Measurements from ENCODE around the gene ATXN7L1. TPM values are rescaled to one million over a fixed set of nuclear protein-coding genes. Genes with fewer than 3 reads are reported as not detected.

ATXN7L1 gene
- total RNA-seq, 2 experiments from 2014 or later, result 0.59 TPM; not detected in 1

DNA sequence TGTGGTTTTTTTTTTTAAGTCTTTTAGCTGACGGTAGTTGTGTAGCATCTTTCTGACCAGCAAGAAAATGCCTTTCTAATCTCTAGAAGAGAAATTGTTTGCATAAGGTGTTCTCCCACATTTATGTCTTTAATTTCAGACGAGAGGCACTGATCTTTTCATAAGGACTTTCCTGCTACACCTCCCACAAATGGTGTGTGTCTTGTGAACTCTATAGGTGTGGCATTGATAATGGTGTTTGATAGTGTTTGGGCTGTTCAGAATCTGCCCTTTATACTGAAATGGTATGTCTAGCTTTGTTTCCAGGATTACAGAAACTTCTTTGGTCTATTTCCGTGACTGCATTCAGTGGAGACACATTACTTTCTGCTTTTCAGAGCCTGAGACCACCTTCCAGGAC is 21.6 kb upstream of the ATXN7L1 start:
- Histone ChIP-seq H3K4me1 (ENCODE audit: insufficient read depth, low read length, poor library complexity, severe bottlenecking) (no peaks in the 10 kb centered on the region), H3K79me2 (ENCODE audit: insufficient read depth, low read depth, low read length) (no peaks in the 10 kb centered on the region), H3K27ac (ENCODE audit: low read depth, low read length, poor library complexity, severe bottlenecking) (no peak overlapping the region), H4K20me1 (ENCODE audit: insufficient read depth, low read length) (no peaks in the 10 kb centered on the region), H3K36me3 (ENCODE audit: insufficient read depth, low read length) (no peaks in the 10 kb centered on the region), H3K4me3 (ENCODE audit: low read depth, low read length, poor library complexity, severe bottlenecking) (no peak overlapping the region), H3K9me3 (ENCODE audit: low read length) (no peaks in the 10 kb centered on the region), H3K9me2 (ENCODE audit: insufficient read depth, low read length) (no peaks in the 10 kb centered on the region), H2AFZ (ENCODE audit: low read length) (no peak overlapping the region), H3K4me2 (ENCODE audit: low read length) (no peak overlapping the region)
- ChIA-PET POLR2A (no interaction called here), CTCF (ENCODE audit: unreplicated experiment) (no interaction called here)
- intact Hi-C loops (cut with micrococcal nuclease; ENCODE audit: unreplicated experiment), result no loop called here
- TF ChIP-seq CTCF (conservative IDR thresholded peaks at IDR 0.05; ENCODE audit: low read length), result no peak
- no peak for TF ChIP-seq EZH2phosphoT487 (IDR thresholded peaks at IDR 0.05; ENCODE audit: borderline replicate concordance, low read depth, low read length)
- no peak for DNase-seq (ENCODE audit: low spot score)
- BruUV-seq (replicated peaks), result no TSS peak

DNA sequence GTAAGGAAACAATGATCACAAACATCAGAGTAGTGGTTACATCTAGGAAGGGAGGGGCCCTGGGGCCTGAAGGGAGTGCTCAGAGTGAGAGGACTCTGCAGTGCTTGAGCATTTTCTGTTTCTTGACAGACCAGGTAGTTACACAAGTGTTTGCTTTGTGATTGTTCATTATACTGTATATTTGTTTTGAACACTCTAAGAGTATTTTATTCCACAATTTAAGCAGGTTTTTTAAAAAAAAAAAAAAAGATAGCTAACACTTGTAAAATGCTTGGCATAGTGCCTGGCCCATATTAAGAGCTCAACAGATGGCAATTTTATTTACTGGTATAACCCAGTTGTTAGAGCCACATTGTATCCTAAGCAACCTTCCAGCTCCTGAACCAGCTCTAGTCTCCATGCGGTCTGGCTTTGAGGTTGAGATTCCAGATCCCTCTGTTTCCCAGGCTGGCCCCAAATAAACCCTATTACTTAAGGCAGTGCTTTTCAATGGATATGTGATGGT is 20.1 kb upstream of the ATXN7L1 start:
- H3K9me2 ChIP-seq (ENCODE audit: insufficient read depth, low read length), result no peaks in the 10 kb centered on the region
- no peak for DNase-seq (ENCODE audit: low spot score)
- TF ChIP-seq EZH2phosphoT487 (IDR thresholded peaks at IDR 0.05; ENCODE audit: borderline replicate concordance, low read depth, low read length) (no peak), CTCF (conservative IDR thresholded peaks at IDR 0.05; ENCODE audit: low read length) (no peak)
- no peak overlapping the region for H3K4me3 ChIP-seq (ENCODE audit: low read depth, low read length, poor library complexity, severe bottlenecking)
- H3K9me3 ChIP-seq (ENCODE audit: low read length), result no peaks in the 10 kb centered on the region
- intact Hi-C loops (cut with micrococcal nuclease; ENCODE audit: unreplicated experiment), result no loop called here
- no TSS peak for BruUV-seq (replicated peaks)
- no peaks in the 10 kb centered on the region for H4K20me1 ChIP-seq (ENCODE audit: insufficient read depth, low read length)
- H3K79me2 ChIP-seq (ENCODE audit: insufficient read depth, low read depth, low read length), result no peaks in the 10 kb centered on the region
- no peaks in the 10 kb centered on the region for H3K36me3 ChIP-seq (ENCODE audit: insufficient read depth, low read length)
- ChIA-PET CTCF (ENCODE audit: unreplicated experiment) (no interaction called here), POLR2A (interaction anchor here (0.5 to 1.1 kb wide), 3 partner anchors 9 to 1230 kb away, joined by 3 to 4 read pairs (median 3); no protein-coding TSS in a partner anchor)
- no peaks in the 10 kb centered on the region for H3K4me1 ChIP-seq (ENCODE audit: insufficient read depth, low read length, poor library complexity, severe bottlenecking)
- H2AFZ ChIP-seq (ENCODE audit: low read length), result no peak overlapping the region
- no peak overlapping the region for H3K27ac ChIP-seq (ENCODE audit: low read depth, low read length, poor library complexity, severe bottlenecking)
- H3K4me2 ChIP-seq (ENCODE audit: low read length), result no peak overlapping the region

GRCh38 chr7:105894131-105894530 is 17.7 kb upstream of the ATXN7L1 start:
- Histone ChIP-seq H3K4me3 (ENCODE audit: low read depth, low read length, poor library complexity, severe bottlenecking) (no peak overlapping the region), H3K4me2 (ENCODE audit: low read length) (no peak overlapping the region), H4K20me1 (ENCODE audit: insufficient read depth, low read length) (no peaks in the 10 kb centered on the region), H3K9me2 (ENCODE audit: insufficient read depth, low read length) (no peaks in the 10 kb centered on the region), H3K9me3 (ENCODE audit: low read length) (no peaks in the 10 kb centered on the region), H3K27ac (ENCODE audit: low read depth, low read length, poor library complexity, severe bottlenecking) (no peak overlapping the region), H3K4me1 (ENCODE audit: insufficient read depth, low read length, poor library complexity, severe bottlenecking) (no peaks in the 10 kb centered on the region), H2AFZ (ENCODE audit: low read length) (no peak overlapping the region), H3K36me3 (ENCODE audit: insufficient read depth, low read length) (no peaks in the 10 kb centered on the region), H3K79me2 (ENCODE audit: insufficient read depth, low read depth, low read length) (no peaks in the 10 kb centered on the region)
- ChIA-PET POLR2A (no interaction called here), CTCF (ENCODE audit: unreplicated experiment) (no interaction called here)
- no peak for DNase-seq (ENCODE audit: low spot score)
- no TSS peak for BruUV-seq (replicated peaks)
- no peak for TF ChIP-seq EZH2phosphoT487 (IDR thresholded peaks at IDR 0.05; ENCODE audit: borderline replicate concordance, low read depth, low read length)
- TF ChIP-seq CTCF (conservative IDR thresholded peaks at IDR 0.05; ENCODE audit: low read length), result no peak
- intact Hi-C loops (cut with micrococcal nuclease; ENCODE audit: unreplicated experiment), result no loop called here

Data from OCI-LY7 (cell line).